Mesothelial cell of epicardium (in vitro differentiated cells): ENCODE measurements around the gene IRAK1BP1. TPM values are rescaled to one million over a fixed set of nuclear protein-coding genes. Genes with fewer than 3 reads are reported as not detected.

Experiments
- DNase-seq, 2 experiments: peaks; one replicate each; pipeline ENCODE4 v3.0.0; 2021; ENCODE audit warnings: low spot score in 2 of 2; ENCODE audit not compliant: unreplicated experiment in 2 of 2
- H3K27ac Mint-ChIP-seq: 2 replicates; pipeline ENCODE4 v1.8.0; 2021; ENCODE audit warnings: mixed read lengths
- H3K27me3 Mint-ChIP-seq: 2 replicates; pipeline ENCODE4 v1.8.0; 2021; ENCODE audit warnings: low read depth, mixed read lengths
- H3K36me3 Mint-ChIP-seq: 2 replicates; pipeline ENCODE4 v1.8.0; 2021; ENCODE audit warnings: mixed read lengths
- H3K4me1 Mint-ChIP-seq: 2 replicates; pipeline ENCODE4 v1.8.0; 2021; ENCODE audit warnings: mixed read lengths
- H3K4me3 Mint-ChIP-seq: 2 replicates; pipeline ENCODE4 v1.8.0; 2021; ENCODE audit warnings: mild to moderate bottlenecking, moderate library complexity, mixed read lengths
- H3K9me3 Mint-ChIP-seq: 2 replicates; pipeline ENCODE4 v1.8.0; 2021; ENCODE audit warnings: mixed read lengths
- total RNA-seq: library from RNA; stranded (reverse); gene quantifications from 3 replicates; pipeline ENCODE4 v1.2.1, GENCODE V29; 2021
- TF ChIP-seq, protein P1 (sequence below): fragments of 200-600 bp; sonication (generic); IDR thresholded peaks from one replicate; pipeline ENCODE4 v1.5.0; 2021; ENCODE audit warnings: antibody characterized with exemption; ENCODE audit not compliant: unreplicated experiment

The IRAK1BP1 gene
- total RNA-seq, 1 donor from 2014 or later: 7.8 TPM

- no peak overlapping the region for H3K4me3 Mint-ChIP-seq
- peaks cover 13% of the 10 kb centered on the region for H3K9me3 Mint-ChIP-seq
- H3K36me3 Mint-ChIP-seq: peaks cover 32% of the 10 kb centered on the region
- H3K27ac Mint-ChIP-seq: no peak overlapping the region
- H3K27me3 Mint-ChIP-seq: no peaks in the 10 kb centered on the region
- H3K4me1 Mint-ChIP-seq: no peaks in the 10 kb centered on the region
- no peak for DNase-seq
- TF ChIP-seq, protein P1, sequence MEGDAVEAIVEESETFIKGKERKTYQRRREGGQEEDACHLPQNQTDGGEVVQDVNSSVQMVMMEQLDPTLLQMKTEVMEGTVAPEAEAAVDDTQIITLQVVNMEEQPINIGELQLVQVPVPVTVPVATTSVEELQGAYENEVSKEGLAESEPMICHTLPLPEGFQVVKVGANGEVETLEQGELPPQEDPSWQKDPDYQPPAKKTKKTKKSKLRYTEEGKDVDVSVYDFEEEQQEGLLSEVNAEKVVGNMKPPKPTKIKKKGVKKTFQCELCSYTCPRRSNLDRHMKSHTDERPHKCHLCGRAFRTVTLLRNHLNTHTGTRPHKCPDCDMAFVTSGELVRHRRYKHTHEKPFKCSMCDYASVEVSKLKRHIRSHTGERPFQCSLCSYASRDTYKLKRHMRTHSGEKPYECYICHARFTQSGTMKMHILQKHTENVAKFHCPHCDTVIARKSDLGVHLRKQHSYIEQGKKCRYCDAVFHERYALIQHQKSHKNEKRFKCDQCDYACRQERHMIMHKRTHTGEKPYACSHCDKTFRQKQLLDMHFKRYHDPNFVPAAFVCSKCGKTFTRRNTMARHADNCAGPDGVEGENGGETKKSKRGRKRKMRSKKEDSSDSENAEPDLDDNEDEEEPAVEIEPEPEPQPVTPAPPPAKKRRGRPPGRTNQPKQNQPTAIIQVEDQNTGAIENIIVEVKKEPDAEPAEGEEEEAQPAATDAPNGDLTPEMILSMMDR: no peak
Observed at GRCh38 chr6:78936515-78936914, 69.2 kb downstream of the IRAK1BP1 start.

GRCh38 chr6:78942446-78942845 is 75.1 kb downstream of the IRAK1BP1 start:
- Mint-ChIP-seq H3K27ac (no peak overlapping the region), H3K36me3 (peaks cover 41% of the 10 kb centered on the region), H3K4me3 (no peak overlapping the region), H3K27me3 (no peaks in the 10 kb centered on the region), H3K4me1 (peaks cover under 1% of the 10 kb centered on the region), H3K9me3 (no peaks in the 10 kb centered on the region)
- TF ChIP-seq, protein P1: no peak
- no peak for DNase-seq

DNA sequence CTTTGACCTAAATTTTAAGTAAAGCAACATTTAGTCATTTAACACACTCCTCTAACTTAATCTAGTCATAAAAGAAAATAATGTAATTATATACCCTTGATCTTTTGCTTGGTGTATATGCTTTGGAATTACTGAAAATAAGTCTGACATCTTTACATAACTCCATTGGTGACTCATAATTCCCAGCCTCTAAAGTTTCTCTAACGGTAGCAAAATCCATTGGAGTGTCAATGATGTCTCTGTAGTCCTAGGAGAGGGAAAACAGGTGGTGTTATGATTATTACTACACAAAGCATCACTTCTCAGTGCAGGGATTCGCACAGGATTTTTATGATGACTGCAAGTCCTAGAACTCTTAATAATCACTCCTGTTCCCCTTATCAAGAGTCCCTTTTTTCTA is 80.2 kb downstream of the IRAK1BP1 start:
- no peaks in the 10 kb centered on the region for H3K27me3 Mint-ChIP-seq
- peaks cover 2% of the 10 kb centered on the region for H3K4me1 Mint-ChIP-seq
- DNase-seq: no peak
- TF ChIP-seq, protein P1: no peak
- H3K4me3 Mint-ChIP-seq: no peak overlapping the region
- peaks cover 31% of the 10 kb centered on the region for H3K9me3 Mint-ChIP-seq
- H3K27ac Mint-ChIP-seq: no peak overlapping the region
- H3K36me3 Mint-ChIP-seq: peaks cover 70% of the 10 kb centered on the region

GRCh38 chr6:78947962-78948361 is 80.6 kb downstream of the IRAK1BP1 start:
- Mint-ChIP-seq H3K36me3 (peaks cover 74% of the 10 kb centered on the region), H3K27ac (no peak overlapping the region), H3K4me3 (no peak overlapping the region), H3K9me3 (peaks cover 36% of the 10 kb centered on the region), H3K4me1 (peaks cover 2% of the 10 kb centered on the region), H3K27me3 (no peaks in the 10 kb centered on the region)
- DNase-seq: no peak
- TF ChIP-seq, protein P1: no peak

DNA sequence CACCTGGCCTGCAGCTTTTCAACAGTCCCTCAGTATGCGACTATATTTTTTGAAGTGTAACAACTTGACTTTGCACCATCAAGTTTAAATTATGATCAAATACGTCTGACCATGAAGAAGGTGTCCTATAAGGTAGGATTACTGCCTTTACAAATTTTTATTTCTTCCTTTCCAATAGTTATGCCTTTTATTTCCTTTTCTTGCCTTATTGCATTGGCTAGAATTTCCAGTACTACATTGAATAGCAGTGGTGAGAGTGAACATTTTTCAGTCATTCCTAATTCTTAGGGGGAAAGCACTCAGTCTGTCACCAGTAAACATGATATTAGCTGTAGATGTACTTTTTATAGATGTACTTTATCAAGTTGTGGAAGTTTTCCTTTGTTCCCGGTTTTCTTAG is 81.4 kb downstream of the IRAK1BP1 start:
- H3K27me3 Mint-ChIP-seq: no peaks in the 10 kb centered on the region
- no peak overlapping the region for H3K4me3 Mint-ChIP-seq
- peaks cover 2% of the 10 kb centered on the region for H3K4me1 Mint-ChIP-seq
- no peak for DNase-seq
- TF ChIP-seq, protein P1: no peak
- no peak overlapping the region for H3K27ac Mint-ChIP-seq
- peaks cover 77% of the 10 kb centered on the region for H3K36me3 Mint-ChIP-seq
- peaks cover 40% of the 10 kb centered on the region for H3K9me3 Mint-ChIP-seq

GRCh38 chr6:78952362-78952761 is 85.0 kb downstream of the IRAK1BP1 start:
- DNase-seq: no peak
- Mint-ChIP-seq H3K27me3 (no peaks in the 10 kb centered on the region), H3K4me3 (no peak overlapping the region), H3K27ac (no peak overlapping the region), H3K36me3 (peaks cover 76% of the 10 kb centered on the region), H3K4me1 (peaks cover 2% of the 10 kb centered on the region), H3K9me3 (peaks cover 40% of the 10 kb centered on the region)
- TF ChIP-seq, protein P1: no peak
